HG03045 (cell line): ENCODE measurements around the gene E2F3.
"Not testable (repeated sequence)": the region's sequence is repeated elsewhere in the genome, so short reads cannot be mapped to it uniquely, and the experiment has no call there.

Experiments used
- ATAC-seq: cut with Tn5 transposase; IDR thresholded peaks from one replicate; pipeline ENCODE4 v1.9.1; 2021; ENCODE audit warnings: mild to moderate bottlenecking, moderate library complexity; ENCODE audit not compliant: unreplicated experiment

Gene E2F3

GRCh38 chr6:20464041-20464440 lies 62.4 kb downstream of the E2F3 start:
- no peak for ATAC-seq

DNA sequence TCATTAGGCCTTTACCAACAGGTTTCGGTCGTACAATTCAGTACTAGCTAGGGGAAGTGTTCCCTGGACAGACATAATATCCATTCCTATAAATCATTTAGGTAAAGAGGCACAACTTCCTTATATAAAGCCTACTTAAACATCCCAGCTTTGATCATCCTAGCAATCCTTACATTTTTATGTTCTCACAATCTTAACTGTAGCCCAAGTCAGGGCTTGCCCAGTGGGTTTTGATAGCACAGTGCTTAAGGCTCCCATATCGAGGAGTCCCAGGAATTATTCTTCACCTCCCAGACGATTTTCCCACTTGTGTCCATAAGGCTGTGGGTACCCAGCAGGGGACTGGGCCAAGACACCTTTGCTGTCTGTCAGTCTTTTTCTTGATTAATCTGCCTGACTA lies 63.2 kb downstream of the E2F3 start:
- no peak for ATAC-seq

- not testable (repeated sequence) for ATAC-seq
Observed at GRCh38 chr6:20465616-20466015, 63.9 kb downstream of the E2F3 start.

DNA sequence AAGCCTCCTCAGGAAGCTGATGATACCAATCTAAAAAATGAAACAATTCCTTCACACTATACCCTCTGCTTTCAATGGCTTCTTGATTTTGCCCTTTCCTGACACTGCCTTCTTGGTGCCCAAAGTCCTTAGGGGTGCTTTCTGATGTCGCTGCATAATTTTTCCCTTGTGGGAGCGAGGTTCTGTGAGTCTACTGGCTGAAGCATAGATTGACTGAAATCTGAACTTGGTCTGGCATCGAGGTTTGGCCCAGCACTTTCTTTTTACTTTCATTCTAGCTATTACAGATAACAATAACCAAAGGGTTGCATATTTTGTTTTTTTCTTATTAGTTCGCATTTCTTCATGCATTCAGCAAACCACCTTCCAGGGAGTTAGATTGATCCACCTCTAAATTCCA lies 65.8 kb downstream of the E2F3 start:
- peak; percentile 54 for ATAC-seq

GRCh38 chr6:20468209-20468608 lies 66.5 kb downstream of the E2F3 start:
- no peak for ATAC-seq

DNA sequence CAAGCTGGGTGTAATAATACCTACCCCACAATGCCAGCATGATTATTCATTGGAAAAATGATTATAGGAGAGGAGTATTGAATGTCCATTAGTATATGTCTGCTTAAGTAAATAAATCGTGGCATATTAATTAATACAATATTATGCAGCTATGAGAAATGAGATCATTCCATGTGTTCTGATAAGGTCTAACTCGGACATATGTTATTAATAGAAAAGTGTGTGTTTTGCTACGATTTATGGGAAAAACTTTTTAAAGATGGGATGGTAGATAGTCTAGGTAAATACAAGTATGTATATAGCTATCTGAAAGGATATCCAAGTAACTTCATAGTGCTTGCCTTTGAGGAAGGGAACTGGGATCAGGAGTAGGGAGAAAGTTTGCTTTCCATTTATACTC lies 71.1 kb downstream of the E2F3 start:
- no peak for ATAC-seq

GRCh38 chr6:20473518-20473917 lies 71.8 kb downstream of the E2F3 start:
- ATAC-seq: no peak

GRCh38 chr6:20474874-20475542 lies 73.3 kb downstream of the E2F3 start:
- ATAC-seq: no peak

DNA sequence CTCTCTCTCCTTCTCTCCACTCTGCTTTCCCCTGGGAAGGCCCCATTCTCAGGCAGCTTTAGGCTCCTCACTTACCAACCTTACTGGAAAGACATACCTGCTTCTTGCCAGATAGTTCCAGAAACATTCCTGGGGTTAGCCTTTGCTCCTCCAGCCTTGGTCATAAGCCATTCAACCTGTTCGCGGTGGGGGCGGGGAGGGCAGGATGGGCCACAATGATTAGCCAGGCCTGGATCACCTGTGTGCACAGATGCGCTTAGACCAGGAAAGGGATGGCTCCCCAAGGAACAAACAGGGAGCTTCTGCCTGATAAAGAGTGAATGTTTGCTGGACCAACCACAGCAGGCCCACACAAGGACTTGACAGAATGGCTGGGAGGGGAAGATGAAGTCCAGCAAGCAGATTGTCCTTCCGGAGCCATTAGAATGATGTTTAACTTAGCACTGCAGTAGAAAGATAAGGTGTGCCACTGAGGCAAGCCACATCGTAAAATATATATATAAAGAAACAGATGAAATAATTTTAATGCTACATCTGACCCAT lies 74.9 kb downstream of the E2F3 start:
- ATAC-seq: no peak

DNA sequence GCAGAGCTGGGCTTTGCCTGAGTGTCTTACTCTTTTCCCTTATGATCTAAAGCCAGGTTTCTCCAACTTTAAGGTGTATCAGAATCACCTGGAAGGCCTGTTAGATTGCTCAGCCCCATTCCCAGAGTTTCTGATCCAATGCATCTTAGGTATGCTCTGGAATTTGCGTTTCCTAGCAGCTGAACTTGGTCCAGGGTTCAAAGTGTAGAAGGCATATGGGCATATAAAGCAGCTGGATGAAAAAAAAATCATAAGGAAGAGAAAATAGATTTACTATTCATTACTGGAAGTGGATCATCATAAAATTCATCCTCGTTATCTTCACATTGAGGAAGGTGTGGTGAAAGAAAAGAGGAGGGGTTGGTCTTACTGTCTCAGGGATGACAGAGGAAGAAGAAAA lies 75.8 kb downstream of the E2F3 start:
- no peak for ATAC-seq

- no peak for ATAC-seq
Observed at GRCh38 chr6:20479060-20479459, 77.4 kb downstream of the E2F3 start.

DNA sequence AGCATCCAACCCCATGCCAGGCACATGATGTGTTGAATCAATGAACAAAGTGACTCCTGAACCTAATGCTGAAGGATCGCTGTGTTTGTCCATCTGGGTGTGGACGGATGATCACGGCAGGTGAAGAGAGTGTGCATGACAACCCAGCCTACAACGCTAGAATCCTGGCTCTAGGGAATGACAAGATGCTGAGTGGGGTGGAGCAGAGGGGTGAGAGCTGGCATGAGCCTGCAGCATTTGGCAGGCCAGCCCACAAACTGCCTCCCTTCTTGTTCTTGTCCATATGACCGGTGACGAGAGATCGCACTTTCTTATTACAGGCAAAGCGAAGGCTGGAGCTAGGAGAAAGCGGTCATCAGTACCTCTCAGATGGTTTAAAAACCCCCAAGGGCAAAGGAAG lies 77.8 kb downstream of the E2F3 start:
- no peak for ATAC-seq

GRCh38 chr6:20481281-20481680 lies 79.6 kb downstream of the E2F3 start:
- no peak for ATAC-seq

GRCh38 chr6:20483887-20484497 lies 82.3 kb downstream of the E2F3 start:
- no peak for ATAC-seq

DNA sequence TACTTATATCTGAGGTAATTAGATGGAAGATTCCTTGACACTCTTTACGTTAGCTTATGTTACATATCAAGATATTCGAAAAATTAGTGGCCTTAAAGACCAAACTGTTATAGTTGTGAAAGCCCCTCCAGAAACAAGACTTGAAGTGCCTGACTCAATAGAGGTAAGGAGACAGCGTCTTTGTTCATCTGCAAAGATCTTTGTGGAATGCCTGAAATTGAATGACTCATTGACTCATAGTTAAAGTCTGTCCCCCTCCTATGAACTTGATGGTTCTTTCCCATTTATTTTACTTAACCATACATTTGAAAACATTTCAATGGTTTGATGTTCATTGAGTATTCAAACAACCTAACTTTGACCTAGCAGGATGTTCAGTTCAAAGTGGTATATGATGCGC lies 85.0 kb downstream of the E2F3 start:
- ATAC-seq: no peak

GRCh38 chr6:20487669-20488375 lies 86.1 kb downstream of the E2F3 start:
- no peak for ATAC-seq

- ATAC-seq: no peak
Observed at GRCh38 chr6:20490591-20490990, 88.9 kb downstream of the E2F3 start.

DNA sequence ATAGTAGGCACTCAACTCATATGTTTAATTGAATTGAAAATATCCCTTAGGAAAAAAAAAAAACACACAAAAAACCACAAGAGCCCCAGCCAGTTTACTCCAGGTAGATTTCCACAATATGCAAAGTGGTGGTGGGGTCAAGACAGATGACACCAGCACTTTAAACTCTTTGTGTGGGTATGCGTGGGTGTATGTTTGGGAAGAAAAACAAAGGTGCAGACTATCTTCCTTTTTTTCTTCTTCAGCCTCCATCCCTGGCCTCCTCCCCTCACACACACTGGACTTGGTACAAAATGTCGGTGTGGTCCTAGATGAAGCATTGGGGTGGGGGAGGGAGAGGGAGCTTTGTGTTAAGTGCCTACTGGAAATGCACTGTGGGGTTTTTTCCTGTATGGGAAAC lies 90.4 kb downstream of the E2F3 start:
- ATAC-seq: no peak

GRCh38 chr6:20497216-20498040 lies 95.7 kb downstream of the E2F3 start:
- ATAC-seq: no peak

GRCh38 chr6:20498041-20498385 lies 96.3 kb downstream of the E2F3 start:
- no peak for ATAC-seq

DNA sequence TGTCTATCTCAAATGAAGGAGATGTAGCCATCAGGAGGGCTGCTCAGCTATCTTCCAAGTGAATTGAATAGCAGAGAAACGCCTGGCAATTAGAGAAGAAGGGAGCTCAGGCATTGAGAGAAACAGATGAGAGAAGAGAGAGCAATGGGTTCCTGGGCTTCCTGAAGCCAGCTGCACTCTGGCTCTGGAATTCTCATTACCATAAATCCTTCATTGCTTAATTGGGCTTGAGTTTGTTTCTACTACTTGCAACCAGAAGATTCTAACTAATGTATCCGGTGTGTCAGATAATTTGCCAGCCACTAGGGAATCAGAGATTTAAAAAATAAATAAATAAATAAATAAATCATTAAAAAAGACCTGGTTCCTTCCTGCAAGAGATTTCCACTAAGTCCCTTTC lies 107.5 kb downstream of the E2F3 start:
- no peak for ATAC-seq
